Endothelial cell of umbilical vein (primary cell): ENCODE measurements around the gene PIEZO2. TPM values are rescaled to one million over a fixed set of nuclear protein-coding genes. Genes with fewer than 3 reads are reported as not detected.

Experiments used
- BruUV-seq: library from RNA; stranded (reverse); fragments of 400-500 nt; replicated peaks from 2 replicates; lab custom pipeline; 2021; lab: Mats Ljungman, UMichigan
- CTCF ChIA-PET: fragments of 300-600, 350-600 bp; sonication (Branson Sonifier 250); formaldehyde crosslinking; loops from one replicate; lab custom pipeline; 2021; ENCODE audit warnings: antibody characterized with exemption, inconsistent platforms; lab: Charles Lee
- POLR2A ChIA-PET: fragments of 300-600, 350-600 bp; sonication (Branson Sonifier 250); formaldehyde crosslinking; loops from one replicate; lab custom pipeline; 2021; ENCODE audit warnings: antibody characterized with exemption, inconsistent platforms; lab: Charles Lee
- DNase-seq: peaks from one replicate; pipeline ENCODE4 v3.0.0-alpha.2; 2011; ENCODE audit warnings: low read depth, low spot score
- FAIRE-seq: peaks from 2 replicates; lab custom pipeline; 2011; peaks lifted over from hg19 to GRCh38; lab: Jason Lieb, UNC
- H2AFZ ChIP-seq: 2 replicates; pipeline ENCODE4 v1.6.0; 2012; ENCODE audit warnings: low read depth, low read length, control low read depth, inconsistent platforms
- H3K27ac ChIP-seq: 2 replicates; pipeline ENCODE4 v1.5.1; 2011; ENCODE audit warnings: low read depth, mild to moderate bottlenecking, control low read depth, low read length, moderate library complexity; ENCODE audit not compliant: insufficient read depth
- H3K27me3 ChIP-seq, 2 experiments: 2 replicates each; pipeline versions ENCODE4 v1.6.0 to v1.6.1; 2011; ENCODE audit warnings: low read length in 2 of 2, mixed read lengths in 1 of 2; ENCODE audit not compliant: control insufficient read depth in 2 of 2, insufficient read depth in 2 of 2
- H3K36me3 ChIP-seq, 2 experiments: 2 replicates in 1 of 2; 3 replicates in 1 of 2; pipeline ENCODE4 v1.5.1; 2011; ENCODE audit warnings: low read length in 2 of 2, mild to moderate bottlenecking in 1 of 2, moderate library complexity in 1 of 2; ENCODE audit not compliant: control insufficient read depth in 2 of 2, insufficient read depth in 2 of 2; ENCODE audit errors: extremely low read depth in 1 of 2
- H3K4me1 ChIP-seq: 3 replicates; pipeline ENCODE4 v1.5.1; 2011; ENCODE audit warnings: mild to moderate bottlenecking, low read length; ENCODE audit not compliant: control insufficient read depth, insufficient read depth; ENCODE audit errors: extremely low read depth
- H3K4me2 ChIP-seq: 2 replicates; pipeline ENCODE4 v1.6.1; 2011; ENCODE audit warnings: low read length, control low read depth, mixed read lengths; ENCODE audit not compliant: insufficient read depth
- H3K4me3 ChIP-seq, 3 experiments: fragments of 200-600 bp in 1 of 3; sonication (generic), shearing (Covaris generic) in 1 of 3; replicated peaks in 1 of 3; 2 replicates each; pipeline ENCODE4 v1.5.1; 2011 to 2016; ENCODE audit warnings: control low read depth in 3 of 3, low read length in 3 of 3, mild to moderate bottlenecking in 2 of 3, inconsistent platforms in 1 of 3, low read depth in 1 of 3, moderate library complexity in 1 of 3; ENCODE audit not compliant: insufficient read depth in 1 of 3
- H3K79me2 ChIP-seq: 2 replicates; pipeline ENCODE4 v1.6.0; 2012; ENCODE audit warnings: low read length, inconsistent platforms; ENCODE audit not compliant: control insufficient read depth, insufficient read depth
- H3K9ac ChIP-seq: replicated peaks from 2 replicates; pipeline ENCODE3; 2011; ENCODE audit warnings: low read length, control low read depth; ENCODE audit not compliant: insufficient read depth; ENCODE audit errors: extremely low read depth
- H3K9me1 ChIP-seq: replicated peaks from 3 replicates; pipeline ENCODE4 v1.6.0; 2011; ENCODE audit warnings: mild to moderate bottlenecking, low read length; ENCODE audit not compliant: control insufficient read depth, insufficient read depth; ENCODE audit errors: extremely low read depth
- H3K9me3 ChIP-seq: replicated peaks from 2 replicates; pipeline ENCODE4 v1.5.1; 2012; ENCODE audit warnings: low read length, inconsistent platforms; ENCODE audit not compliant: control insufficient read depth, insufficient read depth
- H4K20me1 ChIP-seq: replicated peaks from 2 replicates; pipeline ENCODE3; 2011; ENCODE audit warnings: mild to moderate bottlenecking, low read length; ENCODE audit not compliant: control insufficient read depth, insufficient read depth; ENCODE audit errors: extremely low read depth
- CTCF ChIP-seq, 2 donors: IDR thresholded peaks; 1 replicate in 1 of 2; 2 replicates in 1 of 2; pipeline ENCODE4 v1.5.1; 2011; ENCODE audit warnings: low read length in 2 of 2, mild to moderate bottlenecking in 2 of 2, moderate library complexity in 2 of 2, control low read depth in 1 of 2, inconsistent platforms in 1 of 2, low read depth in 1 of 2; ENCODE audit not compliant: insufficient read depth in 1 of 2; ENCODE audit errors: extremely low read depth in 1 of 2
- EZH2 ChIP-seq: IDR thresholded peaks from 2 replicates; pipeline ENCODE4 v1.6.1; 2012; ENCODE audit warnings: borderline replicate concordance, low read depth, mild to moderate bottlenecking, moderate library complexity, low read length, inconsistent platforms; ENCODE audit not compliant: severe bottlenecking
- FOS ChIP-seq: IDR thresholded peaks from 2 replicates; pipeline ENCODE4 v1.6.1; 2011; ENCODE audit warnings: mild to moderate bottlenecking, low read length, moderate library complexity, borderline replicate concordance; ENCODE audit not compliant: insufficient read depth
- GATA2 ChIP-seq: IDR thresholded peaks from 2 replicates; pipeline ENCODE4 v1.7.0; 2011; ENCODE audit warnings: low read depth, mild to moderate bottlenecking, moderate library complexity, mixed read lengths, low read length; ENCODE audit not compliant: insufficient read length, insufficient read depth
- JUN ChIP-seq: IDR thresholded peaks from 2 replicates; pipeline ENCODE4 v1.6.1; 2011; ENCODE audit warnings: borderline replicate concordance, low read depth; ENCODE audit not compliant: insufficient read length, insufficient read depth
- MAX ChIP-seq: IDR thresholded peaks from 2 replicates; pipeline ENCODE4 v1.6.1; 2011; ENCODE audit not compliant: insufficient read depth, insufficient read length
- MYC ChIP-seq: IDR thresholded peaks from one replicate; pipeline ENCODE4 v1.6.1; 2011; ENCODE audit warnings: mild to moderate bottlenecking, low read depth, low read length
- POLR2A ChIP-seq: IDR thresholded peaks from 2 replicates; pipeline ENCODE4 v1.6.1; 2012; ENCODE audit warnings: low read depth, mild to moderate bottlenecking, control low read depth, low read length
- POLR2AphosphoS5 ChIP-seq: IDR thresholded peaks from 2 replicates; pipeline ENCODE4 v1.6.1; 2012; ENCODE audit warnings: low read depth, mild to moderate bottlenecking, control low read depth, low read length, moderate library complexity; ENCODE audit not compliant: insufficient read depth
- dilution Hi-C: fragments of 300-500 bp; cut with MboI; formaldehyde crosslinking; loops from one replicate; pipeline ENCODE4 v1.15.0; 2019; ENCODE audit warnings: low sequenced_read_pairs; ENCODE audit not compliant: extremely low pct_ligation_motif_present
- intact Hi-C: fragments of 100-400 bp; cut with micrococcal nuclease; formaldehyde crosslinking; loops from one replicate; pipeline ENCODE4 v1.10.0; 2022
- polyA plus RNA-seq, 4 experiments: library from polyadenylated mRNA; depleted of rRNA in 3 of 4; stranded (reverse) in 3 of 4; unstranded in 1 of 4; fragments of >200 nt; gene quantifications; 2 replicates each; pipeline versions ENCODE4 v1.2.1 to v1.2.3, GENCODE V29; 2011 to 2012; ENCODE audit warnings: missing spikeins in 1 of 4
- total RNA-seq: library from RNA; stranded (reverse); gene quantifications from 2 replicates; pipeline ENCODE4 v1.2.3, GENCODE V29; 2021

The PIEZO2 gene
- total and polyA plus RNA-seq, 2 donors (not counting 3 experiments of a cell fraction or from before 2014, with no cell fraction given): 1.7 to 11.2 TPM

- Histone ChIP-seq H3K9ac (no peak overlapping the region), H3K27me3 (no peaks in the 10 kb centered on the region), H4K20me1 (no peaks in the 10 kb centered on the region), H3K4me3 (no peak overlapping the region), H3K27ac (no peak overlapping the region), H2AFZ (no peak overlapping the region), H3K4me2 (no peak overlapping the region), H3K36me3 (no peaks in the 10 kb centered on the region), H3K4me1 (no peaks in the 10 kb centered on the region), H3K9me1 (no peaks in the 10 kb centered on the region), H3K9me3 (no peaks in the 10 kb centered on the region), H3K79me2 (no peaks in the 10 kb centered on the region)
- no TSS peak for BruUV-seq
- POLR2A ChIA-PET: no interaction called here
- no peak for TF ChIP-seq FOS
- TF ChIP-seq GATA2: no peak
- TF ChIP-seq EZH2: no peak
- no peak for TF ChIP-seq MYC
- TF ChIP-seq POLR2AphosphoS5: no peak
- TF ChIP-seq MAX: no peak
- no peak for TF ChIP-seq JUN
- TF ChIP-seq POLR2A: no peak
- no peak for TF ChIP-seq CTCF (IDR thresholded peaks at IDR 0.05; ENCODE audit: extremely low read depth in 1 of 2, insufficient read depth in 1 of 2, low read depth in 1 of 2, low read length in 2 of 2)
- intact Hi-C loops (no loop called here), dilution Hi-C loops (no loop called here)
- no peak for DNase-seq
- CTCF ChIA-PET: no interaction called here
- no peak for FAIRE-seq
Measured at GRCh38 chr18:10724666-10725065, 424.7 kb downstream of the PIEZO2 start.
